HG03103 (cell line): Measurements from ENCODE around the gene NLRP6.
"Not testable (repeated sequence)": the region's sequence is repeated elsewhere in the genome, so short reads cannot be mapped to it uniquely, and the experiment has no call there.

Experiments used
- ATAC-seq: cut with Tn5 transposase; IDR thresholded peaks from one replicate; pipeline ENCODE4 v1.9.1; 2021; ENCODE audit warnings: low read depth; ENCODE audit not compliant: unreplicated experiment

The NLRP6 gene

DNA sequence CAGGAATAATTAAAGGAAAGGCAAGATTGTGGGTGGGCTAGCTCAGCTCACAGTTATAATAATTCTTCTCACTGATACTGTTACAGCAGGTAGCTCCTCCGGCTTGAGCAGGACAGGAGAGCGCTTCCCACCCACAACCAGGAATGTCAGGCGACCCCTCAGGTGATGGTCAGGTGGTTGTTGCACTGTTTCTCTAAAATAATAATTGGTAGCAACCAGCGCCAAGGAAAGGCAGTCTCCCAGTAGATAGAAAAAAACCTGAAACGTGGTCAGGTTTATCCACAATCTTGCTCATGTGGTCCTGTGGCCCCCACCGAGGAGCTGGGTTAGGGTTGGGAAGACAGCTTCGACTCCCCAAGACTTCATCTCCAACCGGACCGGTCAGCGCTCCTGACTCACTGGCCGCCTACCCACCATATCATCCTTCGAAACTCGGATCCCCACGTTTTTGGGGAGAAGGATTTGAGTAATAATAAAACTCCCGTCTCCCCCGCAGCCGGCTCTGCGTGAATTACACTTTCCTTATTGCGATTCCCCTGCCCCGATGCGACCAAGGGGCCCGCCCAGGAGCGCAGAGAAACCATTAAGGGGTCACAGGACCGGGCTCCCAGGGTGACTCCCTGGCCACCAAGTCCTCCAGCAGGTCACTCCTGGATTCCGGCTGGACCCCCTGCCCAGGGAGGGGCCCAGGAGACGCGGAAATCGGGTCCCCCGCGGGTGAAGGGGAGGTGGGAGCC is 39.6 kb downstream of the NLRP6 start:
- ATAC-seq: not testable (repeated sequence)

DNA sequence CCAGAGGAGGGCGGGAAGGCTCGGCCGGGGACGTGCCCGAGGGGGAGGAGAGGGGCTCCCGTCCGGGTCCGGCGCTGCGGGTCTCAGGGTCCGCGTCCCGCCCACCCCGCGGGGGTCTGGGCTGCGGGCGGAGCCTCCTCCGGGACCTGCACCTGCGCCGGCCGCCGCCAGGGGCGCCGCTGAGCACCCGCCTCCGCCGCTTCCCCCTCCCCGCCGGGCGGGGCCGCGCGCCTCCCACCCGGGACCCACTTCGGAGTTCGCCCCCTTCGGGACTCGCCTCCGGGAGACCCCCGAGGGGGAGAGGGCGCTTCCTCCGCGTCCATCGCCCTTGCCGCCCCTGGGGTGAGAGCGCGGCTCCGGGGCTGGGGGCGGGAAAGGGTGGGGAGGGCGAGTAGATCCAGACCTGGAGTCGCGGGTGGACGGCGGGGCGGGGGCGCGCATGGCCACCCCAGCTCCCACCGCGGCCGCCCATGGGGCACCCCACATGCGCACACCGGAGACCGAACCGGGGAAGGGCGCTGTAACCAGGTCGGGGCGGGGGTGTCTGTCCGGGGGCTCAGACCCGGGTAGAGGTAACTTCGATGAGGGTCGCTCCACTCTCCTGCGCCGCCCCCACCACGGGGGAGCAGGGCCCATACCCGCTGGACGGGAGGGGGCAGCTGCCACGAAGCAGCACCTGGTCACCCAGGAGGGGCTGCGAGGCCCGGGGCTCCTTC is 40.4 kb downstream of the NLRP6 start:
- ATAC-seq: not testable (repeated sequence)

GRCh38 chr11:319121-319887 is 41.1 kb downstream of the NLRP6 start:
- ATAC-seq: not testable (repeated sequence)

- ATAC-seq: not testable (repeated sequence)
These were observed 41.7 kb downstream of the NLRP6 start for GRCh38 chr11:319888-320273.

DNA sequence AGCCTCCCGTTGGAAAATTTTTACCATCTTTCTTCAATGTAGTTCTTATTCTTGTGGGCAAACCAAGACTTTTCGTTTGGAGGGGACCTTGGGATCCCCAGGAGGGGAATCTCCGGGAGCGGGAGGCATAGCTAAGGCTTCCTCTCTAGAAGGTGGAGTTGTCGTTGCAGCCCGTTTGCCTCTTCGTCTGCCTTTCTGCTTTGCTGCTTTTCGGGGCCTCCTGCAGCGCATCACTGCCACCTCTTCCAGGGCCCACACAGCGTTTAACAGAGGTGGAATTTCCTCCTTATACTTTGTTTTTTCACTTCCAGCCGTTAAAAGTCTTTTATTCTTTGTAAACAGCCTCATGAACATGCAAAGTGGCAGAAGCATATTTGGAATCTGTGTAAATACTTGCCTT is 45.9 kb downstream of the NLRP6 start:
- ATAC-seq: no peak

- ATAC-seq: not testable (repeated sequence)
These were observed 46.6 kb downstream of the NLRP6 start for GRCh38 chr11:324593-325517.

GRCh38 chr11:325796-326591 is 47.8 kb downstream of the NLRP6 start:
- ATAC-seq: no peak

DNA sequence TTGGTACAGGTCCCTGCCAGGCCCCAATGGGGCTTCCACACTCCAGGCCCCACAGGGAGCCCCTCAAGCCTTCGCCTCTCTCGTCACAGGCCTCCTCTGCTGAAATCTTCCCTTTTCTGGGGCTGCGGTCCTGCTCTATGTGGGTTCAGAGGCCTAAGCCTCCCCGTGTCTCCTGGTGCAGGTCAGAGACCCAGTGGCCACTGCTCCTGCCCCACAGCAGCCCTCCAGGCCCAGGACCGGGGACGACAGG is 48.3 kb downstream of the NLRP6 start:
- peak; percentile 6 for ATAC-seq

DNA sequence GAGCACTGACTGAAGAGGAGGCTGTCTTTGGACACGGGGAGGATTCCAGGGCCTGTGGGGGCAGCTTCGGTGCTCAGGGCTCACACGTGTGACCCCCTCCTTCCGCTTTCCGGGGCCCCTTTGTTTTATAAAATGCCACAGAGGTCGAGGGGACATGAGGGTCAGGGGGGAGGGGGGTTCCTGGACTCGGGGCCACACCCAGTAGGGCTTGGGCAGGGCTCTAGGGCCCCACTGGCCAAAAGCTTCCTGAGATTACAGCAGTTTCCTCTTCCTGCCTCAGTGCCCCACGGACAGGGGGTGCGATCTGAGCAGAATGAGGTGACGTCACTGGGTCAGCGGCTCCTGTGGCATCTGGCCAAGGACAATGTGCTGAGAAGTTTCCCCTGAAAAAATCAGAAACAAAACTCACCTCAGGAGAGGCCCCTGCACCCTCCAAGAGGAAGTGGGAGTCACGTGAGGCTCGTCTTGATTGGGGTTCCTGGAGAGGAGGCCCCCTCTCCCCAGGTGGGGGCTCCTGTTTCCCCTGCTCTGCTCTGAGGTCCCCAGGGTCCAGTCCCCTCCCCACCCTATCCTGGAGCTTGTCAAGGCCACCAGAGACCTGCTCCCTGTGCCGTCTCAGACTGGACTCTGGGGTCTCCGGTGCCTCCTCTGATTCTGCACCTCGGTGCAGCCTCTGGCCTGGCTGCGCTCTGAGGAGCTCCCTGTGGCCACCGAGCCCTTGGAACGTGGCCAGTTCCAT is 48.8 kb downstream of the NLRP6 start:
- ATAC-seq: peak; percentile 56

GRCh38 chr11:327581-327923 is 49.3 kb downstream of the NLRP6 start:
- ATAC-seq: no peak

GRCh38 chr11:328012-328411 is 49.8 kb downstream of the NLRP6 start:
- no peak for ATAC-seq

DNA sequence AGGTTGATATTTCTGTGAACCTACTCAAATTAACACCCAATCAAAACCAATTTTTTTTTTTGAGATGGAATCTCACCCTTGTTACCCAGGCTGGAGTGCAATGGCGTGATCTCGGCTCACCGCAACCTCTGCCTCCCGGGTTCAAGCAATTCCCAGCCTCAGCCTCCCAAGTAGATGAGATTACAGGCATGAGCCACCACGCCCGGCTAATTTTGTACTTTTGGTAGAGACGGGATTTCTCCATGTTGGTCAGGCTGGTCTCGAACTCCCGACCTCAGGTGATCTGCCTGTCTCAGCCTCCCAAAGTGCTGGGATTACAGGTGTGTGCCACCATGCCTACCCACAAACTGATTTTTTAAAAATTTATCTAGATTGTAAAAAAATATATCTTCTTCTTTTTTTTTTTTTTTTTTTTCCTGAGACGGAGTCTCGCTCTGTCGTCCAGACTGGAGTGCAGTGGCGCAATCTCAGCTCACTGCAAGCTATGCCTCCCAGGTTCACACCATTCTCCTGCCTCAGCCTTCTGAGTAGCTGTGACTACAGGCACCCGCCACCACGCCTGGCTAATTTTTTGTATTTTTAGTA is 50.4 kb downstream of the NLRP6 start:
- not testable (repeated sequence) for ATAC-seq

DNA sequence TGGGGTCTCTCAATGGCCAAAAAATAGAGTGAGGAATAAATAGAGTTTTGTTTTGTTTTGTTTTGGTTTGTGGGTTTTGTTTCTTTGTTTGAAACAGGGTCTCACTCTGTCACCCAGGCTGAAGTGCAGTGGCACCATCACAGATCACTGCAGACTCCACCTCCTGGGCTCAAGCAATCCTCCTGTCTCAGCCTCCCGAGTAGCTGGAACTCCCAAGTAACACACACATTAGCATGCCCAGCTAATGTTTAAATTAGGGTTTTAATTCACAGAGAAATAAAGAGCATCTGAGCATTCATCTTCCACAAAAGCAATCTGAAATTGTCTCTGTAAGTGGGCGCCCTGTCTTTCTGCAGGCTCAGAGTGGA is 51.7 kb downstream of the NLRP6 start:
- ATAC-seq: no peak

DNA sequence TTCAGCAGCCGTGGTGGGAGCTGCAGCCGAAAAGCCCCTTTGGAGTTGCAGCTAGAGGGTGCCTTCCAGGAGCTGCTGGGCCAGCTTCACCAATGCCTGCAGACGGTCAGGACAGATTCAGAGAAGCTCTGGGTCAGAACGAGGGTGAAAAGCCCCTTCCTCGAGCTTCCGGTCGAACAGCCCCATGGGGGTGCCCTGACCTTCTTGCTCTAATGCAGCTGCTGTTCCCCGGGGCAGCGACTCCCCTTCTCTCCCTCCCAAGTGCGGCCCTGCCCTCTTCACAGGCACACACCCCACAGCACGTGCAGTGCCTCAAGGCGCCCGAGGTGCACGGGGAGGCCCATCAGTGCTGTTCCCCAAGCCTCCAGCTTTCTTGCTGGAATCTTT is 52.1 kb downstream of the NLRP6 start:
- no peak for ATAC-seq

DNA sequence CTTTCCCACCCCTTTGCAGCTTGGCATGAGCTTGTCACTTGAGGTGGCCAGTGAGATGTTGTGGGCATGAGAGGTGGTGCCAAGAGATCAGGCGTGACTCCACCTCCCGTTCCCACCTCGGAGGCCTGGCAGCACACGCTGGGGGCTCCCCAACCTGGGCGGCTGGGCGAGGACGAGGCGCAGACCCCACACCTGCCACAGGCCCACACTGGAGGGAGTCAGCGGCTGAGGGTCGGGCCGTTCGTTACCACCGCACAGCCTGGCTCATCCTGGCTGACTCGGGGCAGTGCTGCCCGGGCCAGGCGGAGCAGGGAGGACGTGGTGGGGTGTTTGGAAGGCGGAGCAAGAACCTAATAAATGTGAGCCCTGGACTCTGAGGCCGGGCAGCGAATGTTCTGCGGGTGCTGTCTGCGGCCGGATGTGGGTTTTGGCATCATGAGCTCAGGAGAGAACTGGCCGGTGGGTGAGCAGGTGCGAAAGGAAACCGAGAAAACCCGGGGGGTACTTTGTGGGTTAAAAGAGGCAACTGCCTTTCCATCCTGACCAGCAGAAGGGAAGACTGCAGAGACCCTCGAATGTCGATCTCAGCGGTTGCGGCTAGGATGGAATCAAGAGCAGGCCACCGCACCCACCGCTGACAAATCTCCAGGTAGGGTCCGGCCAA is 52.6 kb downstream of the NLRP6 start:
- no peak for ATAC-seq

- ATAC-seq: no peak
These were observed 53.3 kb downstream of the NLRP6 start for GRCh38 chr11:331358-332060.

DNA sequence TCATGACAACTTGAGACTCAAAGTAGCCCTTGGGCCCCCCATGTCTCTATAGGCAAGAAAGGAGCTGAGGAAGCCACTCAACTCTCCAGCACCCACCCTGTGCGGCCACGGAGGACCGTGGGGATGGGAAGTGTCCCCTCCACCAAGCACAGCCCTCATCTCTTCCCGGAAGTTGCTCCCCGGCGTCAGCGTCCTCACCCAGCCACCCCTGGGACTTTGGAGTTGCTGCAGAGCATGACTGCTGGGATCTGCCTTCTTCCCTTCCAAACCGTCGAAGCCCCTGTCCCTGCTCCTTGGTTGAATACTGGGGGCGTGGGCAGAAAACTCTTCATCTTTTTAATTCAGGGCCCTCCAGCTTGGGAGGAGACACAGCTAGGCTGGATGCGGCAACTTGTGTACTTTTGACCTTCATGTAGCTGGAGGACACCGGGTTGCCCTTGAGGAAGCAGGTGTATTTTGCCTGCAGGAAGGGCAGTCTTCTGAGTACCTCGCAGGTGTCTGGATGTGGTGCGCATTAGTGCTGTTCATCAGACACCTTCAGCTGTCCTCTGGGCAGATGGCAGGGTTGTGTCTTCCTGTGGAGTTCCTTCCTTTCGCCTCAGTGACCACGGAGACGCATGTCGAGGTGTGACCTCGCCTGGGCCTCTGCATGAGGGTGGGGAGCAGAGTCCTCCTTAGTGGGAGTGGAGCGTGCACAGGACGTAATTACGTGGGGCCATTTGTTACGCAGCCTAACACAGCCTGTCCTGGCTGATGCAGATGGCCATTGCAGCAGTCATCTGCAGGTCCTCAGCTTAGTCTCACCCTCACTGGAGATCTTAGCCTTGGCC is 54.7 kb downstream of the NLRP6 start:
- no peak for ATAC-seq
